HG03571 (cell line): ENCODE results near the gene AKAP9.
"Not testable (repeated sequence)": the region's sequence is repeated elsewhere in the genome, so short reads cannot be mapped to it uniquely, and the experiment has no call there.

Experiments
- ATAC-seq: cut with Tn5 transposase; IDR thresholded peaks from one replicate; pipeline ENCODE4 v1.9.1; 2021; ENCODE audit not compliant: unreplicated experiment

The AKAP9 gene

GRCh38 chr7:92058040-92058439 lies 117.4 kb downstream of the AKAP9 start:
- no peak for ATAC-seq

GRCh38 chr7:92058899-92059298 lies 118.2 kb downstream of the AKAP9 start:
- no peak for ATAC-seq

GRCh38 chr7:92061154-92061553 lies 120.5 kb downstream of the AKAP9 start:
- no peak for ATAC-seq

- ATAC-seq, result no peak
Measured at GRCh38 chr7:92064438-92065029, 123.9 kb downstream of the AKAP9 start.

GRCh38 chr7:92071032-92071431 lies 130.4 kb downstream of the AKAP9 start:
- ATAC-seq, result no peak

DNA sequence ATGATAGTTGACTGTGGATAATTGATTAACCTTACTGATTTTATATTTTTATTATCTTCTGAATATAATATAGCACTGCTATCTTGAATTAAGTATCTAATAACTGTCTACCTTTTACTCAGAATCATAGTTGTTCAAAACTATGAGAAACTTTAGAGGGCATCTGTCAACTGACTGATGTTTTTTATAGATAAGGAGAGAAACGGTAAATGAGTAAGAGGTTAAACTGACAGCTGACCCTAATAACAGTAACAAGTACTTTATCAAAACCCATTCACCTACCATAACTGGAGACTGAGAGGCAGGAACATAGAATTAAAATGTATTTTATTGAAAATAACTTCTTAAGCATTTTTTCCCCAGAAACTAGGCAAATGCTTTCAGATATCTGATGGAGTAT lies 131.5 kb downstream of the AKAP9 start:
- no peak for ATAC-seq

DNA sequence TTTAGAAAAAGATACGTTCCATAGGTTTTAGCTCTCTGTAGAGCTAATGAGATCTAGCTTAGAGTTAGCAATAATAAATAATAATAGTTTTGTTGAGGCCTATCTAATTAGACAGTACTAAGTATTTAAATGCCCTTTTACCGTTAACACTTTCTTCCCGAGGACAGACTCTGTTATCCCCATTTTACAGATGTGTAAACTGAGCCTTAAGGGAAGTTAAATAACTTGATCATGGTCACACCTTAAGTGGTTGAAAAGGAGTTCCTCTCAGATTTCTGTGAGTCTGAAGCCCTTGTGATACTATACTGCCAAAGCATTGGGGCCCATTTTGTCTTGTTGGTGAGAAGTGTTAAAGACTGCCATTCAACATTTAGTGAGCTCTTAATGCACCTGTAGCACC lies 132.0 kb downstream of the AKAP9 start:
- no peak for ATAC-seq

- ATAC-seq, result peak; percentile 84
Measured at GRCh38 chr7:92075455-92076158, 134.9 kb downstream of the AKAP9 start.

DNA sequence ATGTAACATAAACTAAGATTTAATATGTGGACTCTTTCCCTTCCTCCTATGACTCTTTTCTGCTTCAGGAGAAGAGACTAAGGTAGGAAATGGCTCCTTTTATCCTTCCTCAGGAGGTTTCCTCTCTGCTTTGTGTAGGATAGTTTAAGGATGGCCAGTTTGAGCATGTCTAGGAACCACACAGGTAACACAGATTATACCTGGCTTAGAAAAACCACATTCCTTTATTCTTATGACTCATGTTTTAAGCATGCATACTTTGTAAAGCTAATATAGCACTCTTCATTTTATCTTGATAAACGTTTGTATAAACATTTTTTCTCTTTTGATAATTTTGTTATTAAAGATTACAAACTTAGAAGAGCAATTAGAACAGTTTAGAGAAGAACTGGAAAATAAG lies 135.8 kb downstream of the AKAP9 start:
- no peak for ATAC-seq

GRCh38 chr7:92083922-92084321 lies 143.3 kb downstream of the AKAP9 start:
- not testable (repeated sequence) for ATAC-seq

- ATAC-seq, result no peak
Measured at GRCh38 chr7:92088266-92088665, 147.6 kb downstream of the AKAP9 start.

DNA sequence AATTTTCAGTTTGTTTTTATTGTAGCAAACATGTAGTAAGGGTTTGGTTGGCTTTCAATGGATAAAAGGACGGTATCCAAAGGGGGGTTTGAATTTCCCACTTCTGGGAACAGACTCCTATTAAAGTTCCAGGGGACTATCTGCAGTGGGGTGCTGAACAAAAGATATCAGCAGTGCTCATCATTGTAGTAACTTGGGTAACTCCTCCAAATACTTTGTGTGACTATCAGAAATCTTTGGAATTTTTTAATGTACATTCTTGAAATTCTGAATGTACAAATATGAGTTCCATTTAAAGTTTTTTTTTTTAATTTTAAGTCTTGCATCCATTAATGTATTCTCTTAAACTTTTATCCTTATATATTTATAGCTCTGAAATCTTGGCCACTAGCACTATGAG lies 151.5 kb downstream of the AKAP9 start:
- no peak for ATAC-seq

- no peak for ATAC-seq
Measured at GRCh38 chr7:92095380-92095779, 154.7 kb downstream of the AKAP9 start.

DNA sequence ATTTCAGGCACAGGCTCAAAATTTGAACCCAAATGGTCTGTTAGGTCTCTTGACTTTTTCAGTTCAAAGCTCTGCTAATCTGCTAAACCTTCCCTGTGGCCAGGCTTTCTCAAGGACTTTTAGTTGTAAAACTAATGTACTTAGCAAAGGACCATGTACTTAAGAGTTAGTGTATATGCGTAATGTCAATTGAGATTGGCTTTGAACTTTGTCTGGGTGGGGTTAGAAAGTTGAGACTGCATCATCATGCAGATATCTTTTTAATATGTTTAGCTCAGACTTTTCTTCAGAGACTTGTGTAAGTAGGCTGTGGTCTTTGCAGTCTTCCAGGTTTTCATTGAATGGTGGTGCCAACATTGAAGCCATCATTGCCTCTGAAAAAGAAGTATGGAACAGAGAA lies 159.9 kb downstream of the AKAP9 start:
- ATAC-seq, result no peak

GRCh38 chr7:92102862-92103261 lies 162.2 kb downstream of the AKAP9 start:
- not testable (repeated sequence) for ATAC-seq

- ATAC-seq, result no peak
Measured at GRCh38 chr7:92108821-92109220, 168.2 kb downstream of the AKAP9 start.

GRCh38 chr7:92110857-92111256 lies 170.2 kb downstream of the AKAP9 start:
- ATAC-seq, result no peak

DNA sequence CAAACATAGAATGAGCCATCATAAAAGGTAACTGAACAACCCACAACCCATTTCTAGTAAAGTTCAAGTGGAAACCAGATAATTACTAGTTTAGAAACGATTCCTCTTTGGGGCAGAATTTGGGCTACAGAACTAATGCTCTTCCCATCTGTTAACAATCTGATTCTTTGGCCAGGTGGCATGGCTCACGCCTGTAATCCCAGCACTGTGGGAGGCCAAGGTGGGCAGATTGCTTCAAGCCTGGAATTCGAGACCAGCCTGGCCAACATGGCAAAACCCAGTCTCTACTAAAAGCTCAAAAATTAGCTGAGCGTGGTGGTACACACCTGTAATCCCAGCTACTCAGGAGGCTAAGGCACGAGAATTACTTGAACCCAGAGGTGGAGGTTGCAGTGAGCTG lies 175.2 kb downstream of the AKAP9 start:
- ATAC-seq, result no peak

GRCh38 chr7:92116949-92117348 lies 176.3 kb downstream of the AKAP9 start:
- ATAC-seq, result no peak

DNA sequence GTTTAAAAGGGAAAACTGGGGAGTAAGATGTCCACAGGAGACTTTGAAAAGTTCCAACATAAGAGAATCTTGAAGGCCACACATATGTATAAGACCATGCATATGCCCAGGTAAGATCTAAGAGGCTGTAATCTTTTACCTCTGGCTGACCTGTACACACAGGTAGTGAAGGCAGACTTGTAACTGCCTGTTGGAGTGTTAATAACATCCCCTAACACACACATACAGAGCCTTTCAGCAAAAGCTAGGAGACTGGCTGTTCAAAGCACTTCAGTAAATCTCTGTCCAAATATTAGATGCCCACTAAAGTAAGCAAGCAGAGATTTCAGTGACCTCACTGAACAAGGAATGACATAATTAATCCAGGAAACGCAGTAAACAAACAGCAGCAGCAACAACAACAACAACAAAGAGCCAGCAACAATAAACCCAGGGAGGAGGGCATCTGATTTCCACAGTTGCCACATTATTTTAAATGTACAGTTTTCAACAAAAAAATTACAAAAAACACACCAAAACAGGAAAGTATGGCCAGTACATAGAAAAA lies 178.6 kb downstream of the AKAP9 start:
- no peak for ATAC-seq

GRCh38 chr7:92121681-92122080 lies 181.0 kb downstream of the AKAP9 start:
- ATAC-seq, result no peak

GRCh38 chr7:92131093-92131492 lies 190.4 kb downstream of the AKAP9 start:
- ATAC-seq, result no peak
